GM18870 (cell line): Measurements from ENCODE around the gene PCNX2.

Experiments used
- ATAC-seq: cut with Tn5 transposase; IDR thresholded peaks from one replicate; pipeline ENCODE4 v1.9.1; 2021; ENCODE audit warnings: moderate library complexity; ENCODE audit not compliant: unreplicated experiment

The PCNX2 gene

DNA sequence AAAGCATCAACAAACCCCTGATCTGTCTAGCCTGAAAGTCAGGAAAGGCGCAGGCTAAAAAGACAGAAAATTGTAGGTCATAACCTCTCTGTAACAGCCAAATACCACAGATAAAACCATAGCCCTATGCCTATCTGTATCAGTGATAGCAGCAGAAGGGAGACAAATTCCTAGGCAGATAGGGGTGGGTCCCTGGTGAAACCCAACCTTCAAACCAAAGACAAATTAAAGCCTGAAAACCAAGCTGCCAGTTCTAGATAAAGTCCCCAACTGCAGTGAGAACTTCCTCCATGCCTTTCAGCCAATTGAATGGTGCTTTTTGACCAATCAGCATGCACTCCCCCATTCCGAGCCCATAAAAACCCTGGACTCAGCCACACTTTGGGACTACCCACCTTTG is 229.8 kb downstream of the PCNX2 start:
- ATAC-seq: no peak

- ATAC-seq: no peak
Observed at GRCh38 chr1:233064988-233065387, 230.5 kb downstream of the PCNX2 start.

- ATAC-seq: no peak
Observed at GRCh38 chr1:233063462-233063861, 232.1 kb downstream of the PCNX2 start.

DNA sequence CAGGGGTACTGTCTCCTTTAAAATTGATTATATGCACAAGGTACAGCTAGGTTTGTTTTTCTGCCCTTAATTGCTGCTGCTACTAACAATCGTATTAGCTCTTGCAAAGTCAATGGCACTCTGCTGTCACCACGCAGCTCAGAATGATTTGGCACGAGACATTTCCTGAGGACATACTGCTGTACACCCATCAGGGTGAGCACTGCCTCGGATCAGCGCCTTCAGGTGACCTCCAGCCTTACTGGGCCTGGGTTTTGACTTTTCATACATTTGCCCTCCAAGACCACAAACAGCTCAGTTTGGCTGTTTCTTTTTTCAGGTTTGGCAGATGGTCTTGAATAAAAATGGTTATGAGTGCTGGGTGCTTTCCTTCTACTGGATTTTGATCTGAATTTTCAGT is 234.3 kb downstream of the PCNX2 start:
- ATAC-seq: no peak

DNA sequence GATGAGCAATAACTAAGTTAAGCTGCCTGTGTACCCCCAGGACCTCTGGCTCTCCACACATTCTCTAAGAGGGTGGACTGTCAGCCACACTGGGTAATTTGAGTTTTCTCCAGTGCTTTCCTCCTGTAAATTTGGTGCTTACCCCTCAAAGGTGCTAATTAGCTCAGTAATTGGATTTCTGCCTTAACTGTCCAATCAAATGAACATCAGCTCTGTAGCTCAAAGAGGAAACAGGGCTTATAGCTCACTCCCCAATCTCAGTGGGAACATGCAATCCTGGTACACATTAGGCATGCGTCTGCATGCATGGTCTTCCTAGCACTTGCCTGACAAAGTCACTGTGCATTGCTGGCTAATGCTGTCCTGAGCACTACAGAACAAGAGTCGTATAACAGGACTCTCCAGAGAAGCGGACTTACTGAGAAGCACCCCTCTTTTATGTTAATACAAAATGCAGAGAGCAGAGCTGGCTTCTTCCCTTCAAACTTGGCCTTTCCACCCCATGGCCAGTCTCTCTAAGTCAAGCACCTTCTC is 235.0 kb downstream of the PCNX2 start:
- ATAC-seq: no peak

- no peak for ATAC-seq
Observed at GRCh38 chr1:233057836-233058235, 237.7 kb downstream of the PCNX2 start.

- ATAC-seq: no peak
Observed at GRCh38 chr1:233055879-233056641, 239.5 kb downstream of the PCNX2 start.

DNA sequence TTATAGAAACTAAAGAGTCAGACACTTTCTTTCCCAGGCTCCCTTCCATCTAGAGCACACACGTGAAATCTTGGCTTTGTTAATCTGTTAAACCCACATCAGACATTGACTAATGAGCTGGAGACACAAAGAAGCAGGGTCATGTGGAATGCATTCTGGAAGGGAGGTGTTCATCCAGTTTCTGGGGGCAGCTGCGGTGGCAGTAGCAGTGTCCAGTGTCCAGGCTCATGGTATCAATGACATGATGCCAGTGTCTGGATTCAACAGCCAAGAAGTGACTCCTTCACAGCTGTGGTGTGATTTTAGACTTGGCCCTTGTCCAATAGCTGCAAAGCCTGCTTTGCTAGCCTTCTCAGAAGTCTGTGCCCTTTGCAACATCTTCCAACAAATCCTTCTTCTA is 249.9 kb downstream of the PCNX2 start:
- ATAC-seq: no peak

DNA sequence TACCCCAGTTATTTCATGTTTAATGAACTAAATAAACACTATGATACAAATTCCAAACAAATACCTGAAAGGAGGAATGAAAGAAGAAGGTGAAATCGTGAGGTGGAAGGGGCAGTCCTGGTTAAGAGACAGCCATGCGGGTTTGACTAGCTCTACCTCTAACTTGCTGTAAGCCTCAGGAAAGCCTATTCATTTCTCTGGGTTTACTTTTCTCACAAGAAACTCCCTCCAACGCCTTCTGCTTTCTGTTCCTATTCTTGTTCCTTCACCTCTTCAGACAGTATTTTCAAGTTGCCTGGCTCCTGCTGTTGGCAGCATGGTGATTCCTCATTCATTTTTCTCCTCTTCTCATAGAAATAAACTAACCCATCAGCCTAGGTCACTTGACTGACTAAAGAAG is 252.7 kb downstream of the PCNX2 start:
- ATAC-seq: no peak

- ATAC-seq: no peak
Observed at GRCh38 chr1:233040494-233040893, 255.0 kb downstream of the PCNX2 start.

DNA sequence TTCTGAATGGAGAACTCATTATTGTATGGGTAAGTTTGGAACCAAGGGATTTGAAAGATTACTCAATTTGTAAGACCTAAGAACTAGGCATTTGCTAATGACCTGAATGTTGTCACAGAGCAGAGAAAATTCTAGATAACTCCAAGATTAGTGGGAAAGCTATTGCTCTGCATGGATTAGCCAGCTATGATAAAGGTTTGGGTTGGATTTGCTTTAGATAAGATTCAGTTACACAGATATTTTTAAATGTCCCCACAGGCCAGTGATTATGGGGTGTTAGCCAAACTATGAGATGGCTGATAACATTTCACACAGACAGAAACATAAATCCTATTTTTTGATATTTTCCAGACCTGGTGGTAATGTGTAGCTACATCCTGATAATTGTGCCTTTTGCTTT is 256.9 kb downstream of the PCNX2 start:
- ATAC-seq: no peak

DNA sequence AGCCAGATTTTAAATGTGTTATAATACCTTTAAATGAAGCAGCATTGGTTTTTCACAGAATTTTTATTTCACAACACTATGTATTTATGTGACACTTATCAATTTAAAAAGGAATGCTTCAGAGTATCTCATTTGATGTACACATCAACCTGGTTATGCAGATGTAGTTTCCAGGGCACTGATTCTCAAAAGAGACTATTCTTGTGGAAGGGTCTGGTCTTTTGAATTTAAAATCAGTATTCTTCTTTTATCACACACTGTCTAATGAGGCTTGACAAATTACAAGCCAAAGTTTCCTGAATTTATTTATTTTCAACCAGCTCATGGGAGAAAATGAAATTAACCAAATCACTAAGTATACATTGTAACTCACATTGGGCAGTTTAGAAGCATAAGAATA is 257.7 kb downstream of the PCNX2 start:
- ATAC-seq: no peak

DNA sequence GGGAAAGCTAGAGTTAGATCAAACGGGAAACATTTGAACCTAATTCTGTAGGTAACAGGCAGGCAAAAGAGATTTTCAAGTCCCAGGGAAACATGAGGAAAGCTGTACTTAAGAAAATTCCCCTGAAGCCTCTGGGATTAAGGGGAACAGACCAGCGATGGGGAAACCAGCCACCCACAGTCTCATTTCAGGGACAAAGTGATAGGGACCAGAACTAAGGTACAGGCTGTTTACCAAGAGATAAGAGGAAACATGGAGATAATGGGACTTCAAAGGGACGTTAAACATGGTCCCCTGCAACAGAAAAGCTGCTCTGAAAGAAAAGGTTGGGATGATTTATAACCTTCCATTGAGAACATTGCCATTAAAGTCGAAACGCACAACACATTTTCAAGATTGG is 260.7 kb downstream of the PCNX2 start:
- no peak for ATAC-seq

GRCh38 chr1:233033361-233033760 is 262.2 kb downstream of the PCNX2 start:
- ATAC-seq: no peak

DNA sequence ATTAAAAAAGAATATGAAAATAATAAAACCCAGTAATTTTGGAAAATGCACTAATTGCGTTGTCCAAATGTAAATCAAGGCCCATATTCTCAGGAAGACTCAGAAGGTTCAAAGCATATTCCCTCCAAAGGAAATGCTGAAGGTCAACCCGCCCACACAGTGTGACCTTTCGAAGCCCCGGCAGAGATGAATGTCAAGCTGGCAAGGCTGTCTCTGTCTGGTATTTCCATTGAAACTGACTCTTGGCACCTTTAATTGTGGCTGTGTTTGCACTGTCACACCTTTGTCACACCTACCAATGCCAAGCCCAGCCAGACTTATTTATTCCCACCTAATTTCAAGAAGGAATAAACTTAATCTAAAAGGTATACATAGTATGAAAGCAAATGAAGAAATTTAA is 262.6 kb downstream of the PCNX2 start:
- ATAC-seq: no peak

DNA sequence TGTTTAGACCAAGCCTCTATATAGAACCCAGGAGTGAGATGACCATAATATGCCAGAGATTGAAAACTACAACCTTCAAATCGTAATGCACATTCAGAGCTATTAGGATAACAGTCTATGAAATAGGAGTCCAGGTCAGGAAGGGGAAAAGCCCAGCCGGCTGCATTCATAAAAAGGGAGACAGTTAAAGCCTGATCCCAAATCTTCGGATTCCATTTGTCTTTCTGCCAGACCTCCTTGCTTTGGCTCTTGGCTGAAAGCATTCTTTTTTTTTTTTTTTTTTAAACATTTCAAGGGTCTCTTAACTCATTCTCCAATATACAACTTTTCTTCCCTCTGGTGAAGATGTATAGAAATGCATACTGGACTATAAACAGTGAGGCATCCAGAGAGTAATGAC is 264.0 kb downstream of the PCNX2 start:
- ATAC-seq: no peak

DNA sequence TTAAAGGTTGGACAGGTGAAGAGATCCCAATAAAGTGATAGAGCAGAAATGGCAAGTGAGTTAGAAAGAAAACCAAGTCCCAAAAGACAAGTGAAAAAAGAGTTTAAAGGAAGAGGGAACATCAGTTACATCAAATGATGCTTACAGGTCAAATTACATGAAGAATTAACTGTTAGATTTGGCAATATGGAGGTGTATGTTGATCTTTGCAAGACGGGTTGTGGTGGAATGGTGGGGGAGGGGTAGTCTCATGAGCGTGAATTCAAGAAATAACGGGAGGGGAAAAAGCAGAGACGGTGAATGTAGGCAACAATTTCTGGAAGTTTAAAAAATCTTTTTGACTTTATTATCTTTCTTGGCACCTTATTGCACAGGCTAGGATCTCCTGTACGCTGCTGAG is 268.5 kb downstream of the PCNX2 start:
- ATAC-seq: no peak

DNA sequence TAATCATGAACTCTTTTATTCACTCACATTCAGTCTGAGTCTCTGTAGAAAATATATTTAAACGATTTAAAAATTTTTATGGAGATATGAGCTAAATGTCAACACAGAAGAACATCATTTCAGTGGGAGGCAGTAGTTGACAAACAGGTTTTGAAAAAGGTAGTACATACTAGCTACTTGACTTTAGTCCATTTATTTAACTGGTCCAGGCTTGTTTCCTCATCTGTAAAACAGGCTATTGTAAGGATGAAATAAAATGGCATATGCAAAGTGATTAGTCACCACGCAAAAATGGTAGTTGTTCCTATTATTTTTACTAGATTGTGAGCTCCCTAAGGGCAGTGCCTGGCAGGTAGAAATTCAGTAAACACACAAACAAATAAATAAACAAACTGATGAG is 270.0 kb downstream of the PCNX2 start:
- ATAC-seq: no peak

- no peak for ATAC-seq
Observed at GRCh38 chr1:233025157-233025556, 270.4 kb downstream of the PCNX2 start.

GRCh38 chr1:233024199-233024598 is 271.3 kb downstream of the PCNX2 start:
- ATAC-seq: no peak

GRCh38 chr1:233022246-233022645 is 273.3 kb downstream of the PCNX2 start:
- ATAC-seq: no peak

DNA sequence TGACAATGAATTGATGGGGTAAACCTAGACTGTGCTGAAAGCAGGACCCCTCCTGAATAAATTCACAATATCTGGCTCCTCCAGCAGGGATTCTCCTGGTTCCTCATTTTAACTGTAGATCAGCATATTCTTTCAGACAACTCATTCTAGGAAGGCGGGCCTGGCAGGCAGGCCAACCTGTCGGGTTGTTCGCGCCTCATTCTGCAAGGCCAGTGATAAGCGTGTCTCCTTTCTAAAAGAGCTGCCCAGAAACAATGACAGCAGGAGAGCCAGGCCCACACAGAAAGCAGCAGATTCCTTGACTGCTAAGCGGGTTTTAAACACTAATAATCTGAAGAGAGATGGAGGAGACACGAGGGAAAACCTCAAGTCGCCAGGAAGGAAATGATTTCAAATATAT is 275.1 kb downstream of the PCNX2 start:
- no peak for ATAC-seq

DNA sequence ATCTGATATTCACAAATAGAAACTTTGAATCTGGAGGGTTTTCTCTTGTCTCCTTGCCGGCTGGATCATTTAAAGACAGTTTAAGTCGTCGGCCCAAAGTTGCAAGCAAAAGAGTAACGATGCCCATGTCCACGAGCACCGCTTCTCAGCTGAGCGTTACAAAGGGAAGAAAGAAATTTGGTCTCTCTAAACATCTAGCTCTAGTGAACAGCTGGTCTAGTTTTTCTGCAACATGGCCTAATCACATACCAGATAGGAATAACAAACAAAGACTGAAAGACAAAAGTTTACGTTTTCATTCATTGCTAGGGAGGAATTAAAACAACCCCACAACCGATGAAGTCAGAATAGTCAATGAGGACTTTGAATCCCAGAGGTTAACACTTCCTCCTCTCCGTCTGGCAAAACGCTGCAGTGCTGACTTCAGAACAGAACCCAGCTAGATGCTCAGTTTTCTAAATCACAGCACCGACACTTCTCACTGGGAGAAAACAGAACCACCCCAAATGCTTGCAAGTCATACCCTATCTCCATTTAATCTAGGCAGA is 275.7 kb downstream of the PCNX2 start:
- no peak for ATAC-seq
